NCI-H1105 (cell line): Measurements from ENCODE around the gene FBLN1.
"Not testable (repeated sequence)": the region's sequence is repeated elsewhere in the genome, so short reads cannot be mapped to it uniquely, and the experiment has no call there.

ENCODE experiments used
- DNase-seq: peaks from one replicate; lab custom pipeline; 2025; lab: John Stamatoyannopoulos, UW

The FBLN1 gene

GRCh38 chr22:45476814-45477213, 25.9 kb upstream of the FBLN1 start:
- DNase-seq: no peak

- no peak for DNase-seq
Measured at GRCh38 chr22:45477366-45478107, 25.1 kb upstream of the FBLN1 start.

GRCh38 chr22:45478108-45478771, 24.4 kb upstream of the FBLN1 start:
- DNase-seq: no peak

GRCh38 chr22:45480717-45481116, 22.0 kb upstream of the FBLN1 start:
- no peak for DNase-seq

DNA sequence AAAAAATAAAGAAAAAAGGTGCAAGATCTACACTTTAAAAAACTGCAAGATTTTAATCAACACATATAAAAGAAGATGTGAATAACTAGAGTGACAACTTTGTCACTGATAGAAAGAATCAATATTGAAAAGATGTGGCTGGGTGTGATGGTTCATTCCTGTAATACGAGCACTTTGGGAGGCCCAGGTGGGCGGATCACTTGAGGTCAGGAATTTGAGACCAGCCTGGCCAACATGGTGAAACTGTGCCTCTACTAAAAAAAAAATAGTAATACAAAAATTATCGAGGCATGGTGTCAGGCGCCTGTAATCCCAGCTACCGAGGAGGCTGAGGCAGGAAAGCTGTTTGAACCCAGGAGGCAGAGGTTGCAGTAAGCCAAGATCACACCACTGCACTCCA, 21.0 kb upstream of the FBLN1 start:
- DNase-seq: no peak

GRCh38 chr22:45482169-45482568, 20.5 kb upstream of the FBLN1 start:
- no peak for DNase-seq

GRCh38 chr22:45483319-45483718, 19.4 kb upstream of the FBLN1 start:
- no peak for DNase-seq

GRCh38 chr22:45483918-45484499, 18.7 kb upstream of the FBLN1 start:
- no peak for DNase-seq

DNA sequence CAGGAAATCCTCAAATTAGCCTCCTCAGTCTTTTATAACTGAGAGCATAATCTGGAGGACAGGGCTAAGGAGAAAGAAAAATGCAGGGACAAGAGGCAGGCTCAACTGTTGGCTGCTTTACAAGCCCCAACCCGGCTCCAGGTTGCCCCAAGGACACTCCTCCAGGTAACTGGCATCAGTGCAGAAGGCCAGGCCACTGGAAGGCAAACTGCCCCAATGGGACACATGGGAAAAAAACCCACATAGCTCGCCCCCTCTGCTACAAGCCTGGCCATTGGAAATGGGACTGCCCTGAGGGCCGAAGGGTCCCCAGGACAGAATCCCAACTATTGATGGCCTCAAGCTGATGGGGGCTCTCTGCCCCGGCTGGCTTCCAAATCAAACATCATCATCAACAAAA, 17.9 kb upstream of the FBLN1 start:
- no peak for DNase-seq

- no peak for DNase-seq
Measured at GRCh38 chr22:45485261-45485660, 17.4 kb upstream of the FBLN1 start.

GRCh38 chr22:45488764-45489370, 13.8 kb upstream of the FBLN1 start:
- no peak for DNase-seq

GRCh38 chr22:45490836-45491235, 11.8 kb upstream of the FBLN1 start:
- DNase-seq: no peak

- no peak for DNase-seq
Measured at GRCh38 chr22:45491841-45492240, 10.8 kb upstream of the FBLN1 start.

- no peak for DNase-seq
Measured at GRCh38 chr22:45493286-45493771, 9.4 kb upstream of the FBLN1 start.

DNA sequence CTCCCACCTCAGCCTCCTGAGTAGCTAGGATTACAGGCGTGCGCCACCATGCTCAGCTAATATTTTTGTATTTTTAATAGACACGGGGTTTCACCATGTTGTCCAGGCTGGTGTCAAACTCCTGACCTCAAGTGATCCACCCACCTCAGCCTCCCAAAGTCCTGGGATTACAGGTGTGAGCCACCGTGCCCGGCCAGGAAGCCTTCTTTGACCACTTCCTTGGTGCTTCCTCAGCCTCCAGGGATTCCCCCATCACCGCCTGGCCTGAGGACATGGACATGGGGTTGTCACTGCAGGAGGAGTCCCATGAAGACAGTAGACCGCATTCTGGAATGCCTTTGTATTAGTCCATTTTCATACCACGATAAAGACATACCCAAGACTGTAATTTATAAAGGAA, 8.4 kb upstream of the FBLN1 start:
- not testable (repeated sequence) for DNase-seq

GRCh38 chr22:45495616-45496015, 7.1 kb upstream of the FBLN1 start:
- DNase-seq: not testable (repeated sequence)

- no peak for DNase-seq
Measured at GRCh38 chr22:45496451-45496941, 6.2 kb upstream of the FBLN1 start.

- DNase-seq: no peak
Measured at GRCh38 chr22:45497351-45498145, 5.1 kb upstream of the FBLN1 start.

DNA sequence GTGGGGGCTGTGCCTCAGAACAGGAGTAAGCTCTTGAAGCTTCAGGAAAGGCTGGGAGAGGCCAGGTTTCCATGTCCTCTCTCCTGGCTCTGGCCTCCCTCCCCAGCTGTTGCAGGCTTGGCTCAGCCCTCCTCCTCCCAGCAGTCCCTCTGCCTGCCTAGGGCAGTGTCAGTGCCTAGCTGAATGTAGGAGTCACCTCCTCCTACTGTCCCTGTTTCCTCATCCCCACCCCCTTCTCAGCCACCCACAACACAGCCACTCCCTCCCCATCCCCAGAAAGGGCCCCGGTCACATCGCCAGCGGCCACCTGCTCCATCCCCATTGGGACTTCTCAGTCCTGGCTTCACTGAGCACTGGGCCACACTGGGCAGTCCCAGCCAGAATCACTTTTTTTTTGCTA, 2.9 kb upstream of the FBLN1 start:
- no peak for DNase-seq

- DNase-seq: no peak
Measured at GRCh38 chr22:45503050-45503815, 550 bp downstream of the FBLN1 start.

DNA sequence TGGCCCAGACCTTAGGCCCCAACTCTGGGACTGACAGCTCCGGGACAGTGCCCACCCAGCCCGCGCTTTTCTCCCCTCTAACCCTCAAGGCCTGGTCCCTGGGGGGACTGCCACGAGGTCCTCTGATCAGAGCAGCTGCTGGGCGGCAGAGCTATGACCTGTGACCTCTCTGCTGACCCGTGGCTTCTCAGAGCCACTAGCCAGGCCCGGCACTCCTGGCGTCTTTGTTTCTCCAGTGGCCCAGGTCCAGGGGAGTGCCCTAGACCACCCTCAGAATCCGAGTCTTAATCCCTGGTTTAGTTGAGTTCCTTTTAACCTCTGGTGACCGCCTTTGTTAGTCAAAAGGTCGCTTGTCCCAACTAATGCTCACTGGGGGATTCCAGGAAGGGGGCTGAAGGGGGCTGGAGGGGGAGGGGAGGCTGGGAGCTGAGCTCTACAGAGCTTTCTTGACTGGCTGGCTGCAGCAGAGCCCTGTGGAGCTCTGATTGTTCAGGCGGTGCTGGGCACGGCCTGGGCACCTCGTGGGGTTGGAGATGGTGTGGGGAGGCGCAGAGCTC, 1.2 kb downstream of the FBLN1 start:
- DNase-seq: no peak
